NAMALWA (cell line): Measurements from ENCODE around the gene RIPPLY3.

Source experiments
- DNase-seq: peaks from one replicate; pipeline ENCODE4 v3.0.0-alpha.2; 2015; ENCODE audit warnings: low spot score

Gene RIPPLY3, protein sequence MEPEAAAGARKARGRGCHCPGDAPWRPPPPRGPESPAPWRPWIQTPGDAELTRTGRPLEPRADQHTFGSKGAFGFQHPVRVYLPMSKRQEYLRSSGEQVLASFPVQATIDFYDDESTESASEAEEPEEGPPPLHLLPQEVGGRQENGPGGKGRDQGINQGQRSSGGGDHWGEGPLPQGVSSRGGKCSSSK

DNA sequence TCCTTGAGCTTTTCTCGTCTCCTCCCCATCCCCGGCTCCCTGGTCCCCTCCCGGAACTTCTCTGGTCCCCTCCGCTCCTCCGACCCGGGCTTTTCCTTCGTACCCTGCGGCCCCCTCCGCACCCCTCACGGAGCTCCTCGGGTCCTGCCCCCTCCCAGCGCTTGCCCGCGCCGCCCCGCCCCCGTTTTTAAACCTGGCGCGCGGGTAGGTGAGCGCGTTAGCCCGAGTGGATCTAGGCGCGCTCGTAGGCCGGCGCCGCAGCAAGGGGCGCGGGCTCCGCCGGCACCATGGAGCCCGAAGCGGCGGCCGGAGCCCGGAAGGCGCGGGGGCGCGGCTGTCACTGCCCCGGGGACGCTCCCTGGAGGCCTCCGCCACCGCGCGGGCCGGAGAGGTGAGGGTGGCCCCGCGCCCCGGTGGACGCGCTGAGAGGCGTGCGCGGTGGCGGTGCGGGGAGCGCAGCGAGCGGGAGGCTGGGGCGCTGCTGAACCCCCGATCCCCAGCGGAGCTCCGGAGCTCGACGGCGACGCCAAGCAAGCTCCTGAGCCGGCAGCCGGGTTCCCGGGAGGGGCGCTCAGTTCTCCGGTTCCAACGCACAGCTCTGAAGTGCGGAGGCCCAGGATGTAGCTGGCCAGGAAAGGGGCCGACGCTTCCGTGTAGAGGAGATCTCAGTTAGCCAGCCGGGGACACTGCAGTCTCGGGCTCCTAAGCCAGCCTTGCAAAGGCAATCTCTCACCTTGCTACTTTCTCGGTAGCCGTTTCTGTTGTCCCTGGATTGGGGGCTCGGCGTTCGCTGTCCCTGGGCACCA is at the start of gene RIPPLY3:
Gene RIPPLY3 (plus strand): TSS at position 217 of the 806 bp plus-strand sequence. CDS start 71 bp downstream, at position 288.
- no peak for DNase-seq

DNA sequence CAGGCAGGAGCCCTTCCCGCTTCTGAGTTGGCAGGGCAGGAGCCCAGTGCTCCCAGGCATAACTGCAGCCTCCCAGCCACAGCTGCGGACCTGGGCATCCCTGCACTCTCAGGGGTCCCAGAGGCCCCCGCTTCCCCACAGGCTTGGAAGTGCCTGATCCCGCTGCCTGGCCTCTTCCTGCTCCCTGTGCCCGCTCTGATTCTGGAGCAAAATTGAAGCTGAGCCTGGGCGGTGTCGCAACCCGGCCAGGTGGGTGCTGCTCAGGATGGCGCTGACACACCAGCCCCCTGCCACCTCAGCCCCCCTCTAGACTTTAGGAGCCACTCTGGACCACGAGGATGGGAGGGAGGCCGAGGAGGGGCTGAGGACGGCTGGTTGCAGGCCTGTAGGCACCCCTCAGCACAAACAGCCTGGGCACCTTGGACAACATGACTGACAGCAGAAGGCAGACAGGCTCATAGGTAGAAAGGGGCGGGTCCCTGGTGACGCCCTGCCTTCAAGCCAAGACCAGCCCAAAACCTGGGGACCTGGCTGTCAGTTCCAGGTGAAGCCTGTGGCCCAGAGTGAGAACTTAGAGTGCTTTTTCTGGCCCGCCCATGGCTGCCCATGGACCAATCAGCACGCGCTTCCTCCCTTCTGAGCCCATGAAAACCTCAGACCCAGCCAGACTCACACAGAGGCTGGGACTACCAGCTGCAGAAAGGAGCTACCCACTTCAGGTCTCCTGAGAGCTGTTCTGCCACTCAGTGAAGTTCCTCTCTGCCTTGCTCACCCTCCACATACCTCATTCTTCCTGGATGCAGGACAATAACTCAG is 47.3 kb upstream of the RIPPLY3 start:
- DNase-seq: no peak

DNA sequence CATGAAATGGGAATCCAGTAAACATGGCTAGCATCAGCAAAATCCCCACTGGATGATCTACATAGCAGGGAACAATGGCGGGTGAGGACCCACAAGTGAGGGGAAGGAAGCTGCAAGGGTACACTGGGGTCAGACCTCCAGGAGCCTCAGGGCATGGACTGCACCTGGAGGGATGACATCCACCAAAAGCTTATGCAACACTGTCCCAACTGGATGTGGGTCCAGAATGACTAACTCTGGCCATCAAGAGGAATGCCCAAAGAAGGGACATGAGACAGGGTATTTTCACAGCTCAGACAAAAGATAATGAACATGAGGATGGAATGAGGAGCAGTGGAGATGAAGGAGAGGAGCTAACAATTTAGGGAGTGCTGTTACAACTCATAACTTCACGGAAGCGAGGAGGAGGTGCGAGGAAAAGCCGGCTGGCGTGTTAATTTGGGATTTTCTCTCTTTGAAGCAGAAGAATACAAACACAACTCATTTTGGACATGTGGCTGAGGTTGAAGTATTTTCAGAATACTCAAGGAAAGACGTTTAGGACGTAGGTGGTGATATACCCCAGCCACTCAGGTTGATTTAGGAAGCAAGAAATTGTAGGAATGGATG is 45.7 kb upstream of the RIPPLY3 start:
- DNase-seq: no peak

DNA sequence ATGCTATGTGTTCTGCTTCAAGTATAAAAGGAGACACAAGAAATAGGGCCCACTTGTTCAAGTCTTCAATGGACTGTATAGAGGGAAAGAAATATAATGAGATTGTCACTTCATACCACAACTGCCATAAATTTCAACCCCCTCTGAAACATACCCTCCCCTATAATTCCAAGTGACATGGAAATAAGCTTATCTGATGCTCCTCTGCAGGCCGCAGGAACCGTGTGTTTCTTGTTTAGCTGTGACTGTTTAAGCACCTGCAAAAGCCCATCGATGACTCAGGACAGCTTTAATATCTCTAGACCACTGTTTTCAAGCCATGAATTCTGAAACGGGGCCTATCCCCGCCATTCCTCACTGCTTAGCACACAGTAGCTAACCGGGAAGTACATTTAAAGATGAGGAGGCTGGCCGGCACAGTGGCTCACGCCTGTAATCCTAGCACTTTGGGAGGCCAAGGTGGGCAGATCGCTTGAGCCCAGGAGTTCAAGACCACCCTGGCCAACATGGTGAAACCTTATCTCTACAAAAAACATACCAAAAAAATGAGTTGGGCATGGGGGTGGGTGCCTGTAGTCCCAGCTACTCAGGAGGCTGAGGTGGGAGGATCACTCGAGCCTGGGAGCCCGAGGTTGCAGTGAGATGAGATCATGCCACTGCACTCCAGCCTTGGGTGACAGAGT is 44.3 kb upstream of the RIPPLY3 start:
- no peak for DNase-seq

DNA sequence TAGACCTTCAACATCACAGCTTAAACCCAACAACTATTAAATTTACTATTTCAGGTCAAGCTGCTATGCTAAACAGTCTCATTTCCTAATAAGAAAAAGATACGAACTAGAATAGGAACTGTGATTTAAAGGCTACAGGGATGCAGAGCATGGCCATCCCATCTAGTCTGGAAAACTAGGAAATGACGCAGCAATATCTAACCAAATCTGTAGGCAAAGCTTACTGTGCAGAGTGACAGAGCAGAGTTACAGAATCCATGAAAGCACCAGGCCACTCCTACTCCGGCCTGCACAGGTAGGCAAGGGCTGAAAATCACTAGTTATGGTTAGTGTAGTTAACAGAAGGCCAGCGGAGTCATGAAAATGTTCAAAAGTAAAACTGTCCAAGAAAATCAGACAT is 42.1 kb upstream of the RIPPLY3 start:
- no peak for DNase-seq

DNA sequence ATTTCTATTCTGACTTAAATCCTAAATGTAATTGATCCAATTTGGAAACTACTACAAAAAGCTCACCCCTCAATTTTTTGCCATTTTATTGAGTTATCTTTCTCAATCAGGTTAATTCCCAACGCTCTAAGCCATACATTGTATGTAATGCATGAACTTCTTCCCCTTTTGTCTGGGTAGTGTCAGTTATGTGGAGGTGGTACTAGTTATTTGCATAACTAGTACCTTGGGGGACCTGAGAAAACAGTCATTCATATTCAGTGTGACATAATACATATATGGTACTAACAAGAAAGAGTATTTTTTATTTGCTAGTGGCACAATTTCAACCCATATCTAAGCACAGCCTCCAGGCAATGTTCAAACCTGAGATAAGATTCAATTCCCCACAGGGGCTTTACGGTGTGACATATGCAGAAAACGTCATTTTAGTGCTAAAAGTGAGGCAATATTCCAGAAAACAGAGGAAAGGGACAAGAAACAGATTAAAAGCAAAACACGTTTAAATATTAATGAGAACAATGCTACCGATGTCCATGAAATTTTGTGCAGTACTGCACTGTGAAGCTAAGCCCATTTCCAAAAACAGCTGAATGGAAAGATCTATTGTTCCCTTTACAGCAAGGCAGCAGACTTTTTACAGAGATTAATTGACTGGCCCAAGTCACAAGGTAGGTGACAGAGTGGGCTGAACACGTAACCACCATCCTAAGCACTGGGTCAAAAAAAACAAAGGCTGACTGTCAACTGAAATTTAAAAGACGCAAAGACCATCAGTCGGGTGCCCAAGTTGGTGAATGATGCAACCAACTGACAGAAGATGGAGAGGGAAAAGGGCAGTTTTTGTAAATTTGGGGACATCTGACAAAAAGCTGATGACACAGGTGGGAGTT is 41.4 kb upstream of the RIPPLY3 start:
- DNase-seq: peak; percentile 33

DNA sequence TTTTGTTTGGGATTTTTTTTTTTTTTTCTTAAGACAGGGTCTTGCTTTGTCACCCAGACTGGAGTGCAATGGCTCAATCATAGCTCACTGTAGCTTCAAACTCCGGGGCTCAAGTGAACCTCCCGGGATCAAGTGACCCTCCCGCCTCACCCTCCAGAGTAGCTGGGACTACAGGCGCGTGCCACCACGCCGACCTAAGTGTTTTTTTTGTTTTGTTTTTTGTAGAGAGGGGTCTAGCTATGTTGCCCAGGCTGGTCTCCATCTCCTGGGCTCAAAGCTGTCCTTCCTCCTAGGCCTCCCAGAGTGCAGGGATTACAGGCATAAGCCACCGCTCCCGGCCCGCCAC is 40.8 kb upstream of the RIPPLY3 start:
- DNase-seq: no peak

DNA sequence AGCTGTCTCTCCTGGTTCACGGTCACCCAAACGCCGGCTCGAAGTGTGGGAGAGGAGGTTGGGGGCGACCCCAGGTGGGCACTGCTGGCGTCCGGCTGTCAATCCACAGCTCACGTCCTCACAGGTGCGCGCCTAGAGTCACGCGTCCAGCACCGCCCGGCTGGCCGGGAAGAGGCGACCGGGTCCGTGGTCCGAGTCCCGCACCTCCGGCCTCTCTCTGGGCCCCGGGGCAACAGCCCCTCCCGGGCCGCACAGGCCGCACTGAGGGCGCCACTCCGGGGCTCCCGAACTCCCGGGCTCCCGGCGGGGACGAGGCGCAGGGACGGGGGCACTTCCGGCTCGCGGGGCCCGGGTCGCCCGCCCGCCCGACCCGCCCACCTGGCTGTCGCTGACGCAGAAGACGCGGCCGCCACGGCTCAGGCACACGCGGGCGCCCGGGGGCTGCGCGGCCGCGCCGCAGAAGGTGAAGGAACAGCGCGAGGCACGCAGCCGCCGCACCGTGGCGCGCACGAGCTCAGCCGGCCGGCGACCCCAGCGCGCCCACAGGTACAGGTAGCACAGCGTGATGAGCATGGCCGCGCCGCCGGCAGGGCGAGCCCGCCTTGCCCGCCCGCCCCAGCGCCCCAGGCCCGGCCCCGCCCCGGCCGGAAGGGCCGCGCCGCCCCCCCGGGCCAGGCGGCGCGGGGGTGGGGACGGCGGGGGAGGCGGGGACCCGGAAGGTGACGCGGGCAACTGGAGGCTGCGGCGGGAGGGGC is 40.3 kb upstream of the RIPPLY3 start, which contains the start of gene HLCS:
Gene HLCS (minus strand): TSS at position 604 of the 755 bp plus-strand sequence. CDS start 31 bp downstream, at position 573.
- DNase-seq: peak; percentile 73

DNA sequence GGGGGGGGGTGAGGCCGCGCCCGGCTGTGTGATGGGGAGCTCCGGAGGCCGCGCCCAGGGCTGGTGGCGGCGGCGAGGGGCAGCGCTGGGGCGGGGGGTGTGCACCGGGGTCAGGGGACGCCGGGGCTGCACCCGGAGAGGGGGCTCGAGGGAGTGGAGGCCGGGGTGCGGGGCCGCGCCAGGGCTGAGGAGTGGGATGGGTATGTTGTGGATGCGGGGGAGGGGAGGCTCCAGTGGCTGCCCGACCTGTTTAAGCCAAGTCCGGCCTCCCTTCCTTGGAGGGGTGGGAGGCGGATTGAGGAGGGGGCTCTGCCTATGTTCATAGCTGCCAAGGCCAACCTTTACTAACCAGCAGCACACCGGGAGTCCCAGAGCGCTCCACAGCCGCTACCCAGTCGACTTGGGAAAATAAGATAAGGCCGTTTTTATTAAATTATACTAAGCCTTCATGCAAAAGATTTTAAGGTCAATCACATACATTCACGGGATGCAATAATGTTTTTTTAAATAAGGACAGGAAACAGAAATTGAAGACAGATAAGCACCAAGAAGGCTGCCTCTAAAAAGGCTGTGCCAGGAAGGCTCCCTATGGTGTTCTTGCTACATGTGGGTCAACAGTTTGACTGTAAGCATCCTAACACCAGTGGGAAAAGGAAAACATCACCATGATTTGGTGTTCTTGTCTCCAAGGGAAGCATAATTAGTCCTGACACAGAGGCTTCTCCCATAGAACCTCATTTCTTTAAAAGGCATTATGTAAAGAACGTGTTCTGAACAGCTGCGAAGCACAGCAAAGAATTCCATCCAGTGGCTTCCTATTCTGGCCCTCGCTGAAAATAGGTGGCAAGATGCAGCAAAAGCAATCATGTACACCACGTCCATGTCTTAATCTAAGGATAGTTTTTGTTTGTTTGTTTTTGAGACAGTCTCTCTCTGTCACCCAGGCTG is 39.4 kb upstream of the RIPPLY3 start:
- DNase-seq: peak; percentile 27

DNA sequence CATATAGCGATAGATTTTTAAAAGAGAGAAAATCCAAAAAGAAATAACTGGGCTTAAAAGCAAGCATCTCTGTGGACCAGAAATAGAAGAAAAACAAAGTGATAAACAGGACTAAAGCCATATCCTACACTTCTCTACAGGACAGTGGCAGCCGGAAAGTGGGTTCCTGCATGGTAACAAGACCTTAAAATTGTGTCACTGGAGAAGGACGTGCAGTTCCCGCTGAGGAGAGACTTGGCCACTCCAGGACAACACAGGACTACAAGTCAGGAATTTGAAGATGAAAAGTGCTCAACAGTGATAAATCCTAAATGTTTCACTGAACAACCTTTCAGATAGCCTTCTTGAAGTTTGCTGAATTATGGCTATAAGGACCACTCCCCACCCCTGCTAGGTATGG is 38.1 kb upstream of the RIPPLY3 start:
- no peak for DNase-seq

DNA sequence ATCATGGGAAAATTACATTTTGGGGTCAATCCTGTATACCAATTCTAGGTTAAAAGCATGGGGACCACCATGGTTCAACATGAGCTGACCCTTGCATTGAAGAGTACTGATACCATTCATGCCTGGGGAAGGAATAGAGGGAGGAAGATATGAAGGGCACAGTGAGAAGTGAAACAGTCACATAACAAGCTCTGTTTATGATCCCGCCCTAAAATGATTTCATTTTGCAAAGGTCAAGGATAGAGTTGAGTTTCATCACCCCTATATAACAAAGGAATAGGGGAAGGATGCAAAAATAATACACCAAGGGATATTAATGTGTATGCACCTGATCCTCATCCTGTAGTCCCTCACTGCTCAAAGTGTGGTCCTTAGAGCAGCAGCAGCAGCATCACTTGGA is 37.5 kb upstream of the RIPPLY3 start:
- no peak for DNase-seq

DNA sequence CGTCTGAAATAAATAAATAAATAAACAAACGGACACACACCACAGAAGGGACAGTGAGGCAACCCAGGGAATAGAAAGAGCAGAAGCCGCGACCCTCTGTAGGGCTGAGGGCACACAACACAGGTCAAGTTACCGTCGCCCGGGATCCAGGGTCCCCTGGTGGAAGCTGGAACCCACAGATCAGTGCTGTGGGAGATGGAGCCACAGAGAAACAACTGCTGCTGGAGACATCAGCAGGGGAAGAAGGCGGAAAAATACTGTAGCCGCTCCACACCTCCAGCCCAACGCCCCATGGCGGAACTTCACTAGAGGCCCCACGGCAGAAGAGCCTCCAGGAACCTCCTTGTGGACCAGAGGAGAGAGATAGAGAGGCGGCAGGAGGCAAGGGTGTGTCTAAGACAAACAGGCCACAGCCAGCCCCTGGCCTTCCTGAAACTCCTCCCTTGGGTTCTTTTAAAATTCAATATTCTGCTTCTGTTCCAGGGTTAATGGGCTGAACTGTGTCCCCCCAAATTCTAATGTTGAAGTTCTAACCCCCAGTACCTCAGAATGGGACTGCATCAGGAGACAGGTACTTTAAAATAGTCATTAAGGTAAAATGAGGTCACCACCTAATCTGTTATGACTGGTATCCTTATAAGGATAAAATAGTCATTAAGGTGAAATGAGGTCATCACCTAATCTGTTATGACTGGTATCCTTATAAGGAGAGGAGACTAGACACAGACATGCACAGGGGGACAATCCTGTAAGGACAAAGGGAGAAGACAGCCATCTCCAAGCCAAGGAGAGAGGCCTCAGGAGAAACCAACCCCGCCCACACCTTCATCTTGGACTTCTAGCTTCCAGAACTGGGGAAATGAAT is 32.3 kb upstream of the RIPPLY3 start:
- DNase-seq: no peak

DNA sequence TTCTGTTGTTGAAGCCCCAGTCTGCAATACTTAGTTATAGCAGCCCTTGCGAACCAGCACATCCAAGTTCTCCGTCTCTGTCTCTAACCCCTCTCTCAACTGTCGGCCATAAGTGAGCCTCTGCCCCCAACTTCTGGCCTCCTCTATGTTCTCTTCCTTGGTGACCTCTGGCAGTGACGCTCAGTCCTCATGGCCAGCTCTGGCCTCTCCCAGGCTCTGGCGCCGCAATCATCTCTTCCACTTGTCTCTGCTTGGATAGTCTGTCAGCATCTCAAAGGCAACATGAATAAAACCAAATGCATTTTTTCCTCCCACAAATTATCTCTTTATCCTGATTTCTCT is 31.7 kb upstream of the RIPPLY3 start:
- no peak for DNase-seq

DNA sequence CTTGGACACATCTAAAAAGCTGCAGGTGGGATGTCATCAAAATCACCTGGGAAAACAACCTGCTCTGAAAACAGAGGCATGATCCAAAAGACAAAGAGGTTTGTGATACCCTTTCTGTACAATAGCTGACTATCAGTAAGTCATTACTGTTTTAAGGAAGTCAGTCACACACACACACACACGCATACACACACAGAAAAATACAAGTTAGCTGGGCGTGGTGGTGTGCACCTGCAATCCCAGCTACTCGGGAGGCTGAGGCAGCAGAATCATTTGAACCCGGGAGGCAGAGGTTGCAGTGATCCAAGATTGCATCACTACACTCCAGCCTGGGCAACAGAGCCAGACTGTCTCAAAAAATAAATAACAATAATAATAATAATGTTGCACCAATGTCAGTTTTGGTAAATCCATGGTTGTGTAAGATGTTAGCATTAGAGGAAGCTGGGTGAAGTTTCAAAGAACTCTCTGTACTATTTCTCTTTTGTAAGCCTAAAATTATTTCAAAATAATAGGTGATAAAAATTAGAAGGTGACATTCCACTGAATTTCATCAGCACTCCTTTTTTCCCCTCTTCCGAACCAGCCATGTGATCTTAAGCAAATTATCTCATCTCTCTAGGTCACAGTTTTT is 30.2 kb upstream of the RIPPLY3 start:
- no peak for DNase-seq

DNA sequence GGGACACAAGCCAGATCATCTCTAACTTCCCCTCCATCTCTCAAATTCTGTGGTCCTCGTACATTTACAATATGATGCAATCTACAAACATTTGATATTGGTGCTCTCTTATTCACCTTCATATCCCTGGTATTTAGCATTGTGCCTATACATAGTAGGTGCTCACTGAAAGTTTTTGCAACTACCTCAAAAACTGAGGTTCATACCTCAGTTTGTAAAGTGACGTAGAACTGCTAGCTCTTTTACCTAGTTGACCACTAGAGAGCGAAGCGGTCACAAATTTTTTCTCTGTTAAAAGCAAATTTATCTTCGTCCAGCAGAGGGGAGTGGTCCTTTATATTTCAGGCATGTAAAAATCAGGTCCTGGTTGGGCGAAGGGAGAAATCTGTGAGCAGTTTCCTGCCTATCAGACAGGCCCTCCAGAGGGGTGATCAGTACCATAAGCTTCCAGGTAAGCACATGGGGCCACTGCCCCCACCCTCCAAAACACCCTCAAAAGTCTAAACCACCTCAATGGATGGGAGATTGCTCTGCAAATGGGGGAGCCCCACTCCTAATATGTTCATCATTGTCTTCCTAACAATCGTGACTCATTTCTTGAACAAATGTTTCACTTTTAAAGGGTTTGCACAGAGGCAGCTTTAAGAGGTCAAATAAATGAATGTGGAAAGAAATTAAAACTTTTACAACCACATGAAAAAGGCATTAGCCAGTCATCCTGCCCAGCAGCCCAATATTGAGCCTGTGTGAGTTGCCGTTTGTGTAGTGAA is 29.4 kb upstream of the RIPPLY3 start:
- peak; percentile 92 for DNase-seq

DNA sequence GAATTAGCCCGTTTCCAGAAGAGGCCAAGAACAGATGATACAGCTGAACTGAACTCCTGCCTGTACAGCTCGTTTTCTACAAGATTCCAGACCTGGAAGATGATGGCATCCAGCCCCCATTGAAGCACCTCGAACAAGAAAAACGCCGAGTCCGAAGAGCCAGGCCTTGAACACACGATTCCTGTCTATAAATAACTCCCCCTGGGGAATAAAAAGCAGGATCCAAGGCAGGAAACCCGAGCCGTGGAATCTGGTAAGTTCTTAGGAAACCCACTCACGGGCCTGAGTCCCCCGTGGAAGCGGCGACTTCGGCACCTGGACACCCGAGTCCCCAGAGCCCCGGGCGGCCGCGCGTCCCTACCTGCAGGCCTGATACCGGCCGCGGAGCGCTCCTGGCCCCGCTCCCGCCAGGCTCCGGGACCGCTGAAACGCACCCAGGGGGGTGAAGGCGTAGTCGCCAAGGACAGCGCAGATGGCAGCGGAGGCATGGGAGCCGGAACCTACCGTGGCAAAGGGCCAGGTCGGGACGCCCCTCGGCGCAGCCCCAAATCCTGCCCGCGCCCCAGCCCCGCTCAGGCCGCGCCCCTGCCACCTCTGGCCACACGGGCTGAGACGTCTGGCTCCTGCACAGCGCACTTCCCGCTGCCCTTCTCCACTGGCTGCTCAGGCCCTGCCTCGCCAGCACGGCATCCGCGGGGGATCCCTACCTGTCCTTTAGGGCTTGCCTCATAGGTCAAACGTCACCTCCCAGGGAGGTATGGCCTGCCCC is 26.0 kb upstream of the RIPPLY3 start:
- DNase-seq: no peak
